HepG2 (cell line): Measurements from ENCODE around the gene SRSF3. TPM values are rescaled to one million over a fixed set of nuclear protein-coding genes. Genes with fewer than 3 reads are reported as not detected.

Experiments used
- BORCS8-MEF2B ChIP-seq: sonication (generic); formaldehyde crosslinking; IDR thresholded peaks from 2 replicates; pipeline ENCODE4 v1.8.0; 2022; ENCODE audit warnings: mild to moderate bottlenecking, missing genetic modification reagents
- FOXJ3 ChIP-seq: sonication (generic); formaldehyde crosslinking; IDR thresholded peaks from 2 replicates; pipeline ENCODE4 v1.4.0; 2020; ENCODE audit warnings: missing genetic modification reagents, mild to moderate bottlenecking, borderline replicate concordance
- KLF11 ChIP-seq: IDR thresholded peaks from 2 replicates; pipeline ENCODE4 v1.6.1; 2016; ENCODE audit warnings: missing compliant biosample characterization
- MYNN ChIP-seq: sonication (generic); formaldehyde crosslinking; IDR thresholded peaks from 2 replicates; pipeline ENCODE4 v1.4.0; 2020; ENCODE audit warnings: mild to moderate bottlenecking, low read depth, missing genetic modification reagents
- PTBP1 ChIP-seq: fragments of 200-400 bp; formaldehyde crosslinking; IDR thresholded peaks from 2 replicates; pipeline ENCODE4 v1.6.1; 2018; ENCODE audit warnings: low read length, low read depth; ENCODE audit not compliant: poor library complexity, severe bottlenecking
- SIX1 ChIP-seq: sonication (generic); formaldehyde crosslinking; IDR thresholded peaks from 2 replicates; pipeline ENCODE4 v1.4.0; 2020; ENCODE audit warnings: missing genetic modification reagents, borderline replicate concordance
- SNAI1 ChIP-seq: sonication (generic); formaldehyde crosslinking; IDR thresholded peaks from 2 replicates; pipeline ENCODE4 v1.5.0; 2020; ENCODE audit warnings: mild to moderate bottlenecking, missing genetic modification reagents, borderline replicate concordance
- TCF7 ChIP-seq: sonication (generic); IDR thresholded peaks from 2 replicates; pipeline ENCODE4 v1.6.1; 2016; ENCODE audit warnings: antibody characterized with exemption, low read depth
- TGIF2 ChIP-seq: IDR thresholded peaks from 2 replicates; pipeline ENCODE4 v1.6.1; 2016; ENCODE audit warnings: control low read depth, missing compliant biosample characterization
- YEATS4 ChIP-seq: sonication (generic); formaldehyde crosslinking; IDR thresholded peaks from 2 replicates; pipeline ENCODE4 v1.4.0; 2020; ENCODE audit warnings: missing genetic modification reagents, borderline replicate concordance
- ZBTB8A ChIP-seq: sonication (generic); formaldehyde crosslinking; IDR thresholded peaks from 2 replicates; pipeline ENCODE4 v1.4.0; 2020; ENCODE audit warnings: mild to moderate bottlenecking, low read depth, missing genetic modification reagents, borderline replicate concordance
- ZNF20 ChIP-seq: sonication (generic); formaldehyde crosslinking; IDR thresholded peaks from 2 replicates; pipeline ENCODE4 v1.4.0; 2020; ENCODE audit warnings: mild to moderate bottlenecking, moderate library complexity, missing genetic modification reagents
- ZNF232 ChIP-seq: sonication (generic); formaldehyde crosslinking; IDR thresholded peaks from 2 replicates; pipeline ENCODE4 v1.4.0; 2020; ENCODE audit warnings: missing genetic modification reagents, borderline replicate concordance
- ZNF619 ChIP-seq: sonication (generic); formaldehyde crosslinking; IDR thresholded peaks from 2 replicates; pipeline ENCODE4 v1.4.0; 2020; ENCODE audit warnings: mild to moderate bottlenecking, missing genetic modification reagents
- ZNF749 ChIP-seq: sonication (generic); formaldehyde crosslinking; IDR thresholded peaks from 2 replicates; pipeline ENCODE4 v1.8.0; 2022; ENCODE audit warnings: mild to moderate bottlenecking, missing genetic modification reagents, moderate library complexity, borderline replicate concordance
- ZNF790 ChIP-seq: sonication (generic); formaldehyde crosslinking; IDR thresholded peaks from 2 replicates; pipeline ENCODE4 v1.8.0; 2022; ENCODE audit warnings: missing genetic modification reagents, mild to moderate bottlenecking, borderline replicate concordance
- ZNF83 ChIP-seq: sonication (generic); formaldehyde crosslinking; IDR thresholded peaks from 2 replicates; pipeline ENCODE4 v1.4.0; 2020; ENCODE audit warnings: missing genetic modification reagents, mild to moderate bottlenecking, borderline replicate concordance
- polyA plus RNA-seq, 8 experiments: library from polyadenylated mRNA; depleted of rRNA in 3 of 8; stranded (reverse) in 7 of 8; unstranded in 1 of 8; fragments of >200 nt; fragmentation: Illumina TruSeq in 4 of 8; extraction: Trizol in 4 of 8; gene quantifications; 2 replicates each; pipeline versions ENCODE4 v1.2.1 to v1.2.3, GENCODE V29; 2011 to 2016; ENCODE audit warnings: low read depth in 4 of 8, missing spikeins in 1 of 8, mixed read lengths in 1 of 8; ENCODE audit not compliant: insufficient read depth in 1 of 8
- total RNA-seq, 5 experiments: library from RNA; depleted of rRNA; stranded (reverse); fragments of >200 nt; fragmentation: Illumina TruSeq; extraction: Trizol; gene quantifications; 2 replicates each; pipeline ENCODE4 v1.2.3, GENCODE V29; 2016; ENCODE audit warnings: low read depth in 1 of 5
- TF ChIP-seq, protein P1 (sequence below): sonication (generic); formaldehyde crosslinking; IDR thresholded peaks from 2 replicates; pipeline ENCODE4 v1.8.0; 2022; ENCODE audit warnings: missing genetic modification reagents, mild to moderate bottlenecking, moderate library complexity, borderline replicate concordance
- TF ChIP-seq, protein P2 (sequence below): IDR thresholded peaks from 2 replicates; pipeline ENCODE4 v1.6.1; 2018; ENCODE audit warnings: missing genetic modification reagents, mild to moderate bottlenecking, missing compliant biosample characterization
- TF ChIP-seq, protein P3 (sequence below): sonication (generic); formaldehyde crosslinking; IDR thresholded peaks from 2 replicates; pipeline ENCODE4 v1.5.0; 2020; ENCODE audit warnings: mild to moderate bottlenecking, missing genetic modification reagents, moderate library complexity
- TF ChIP-seq, protein P4 (sequence below): sonication (generic); formaldehyde crosslinking; IDR thresholded peaks from 2 replicates; pipeline ENCODE4 v1.4.0; 2020; ENCODE audit warnings: missing genetic modification reagents, borderline replicate concordance

SRSF3 gene
- total and polyA plus RNA-seq, 2 of the 13 experiments (the other 11 are each of a cell fraction or from before 2014, with no cell fraction given): 206 to 684 TPM

DNA sequence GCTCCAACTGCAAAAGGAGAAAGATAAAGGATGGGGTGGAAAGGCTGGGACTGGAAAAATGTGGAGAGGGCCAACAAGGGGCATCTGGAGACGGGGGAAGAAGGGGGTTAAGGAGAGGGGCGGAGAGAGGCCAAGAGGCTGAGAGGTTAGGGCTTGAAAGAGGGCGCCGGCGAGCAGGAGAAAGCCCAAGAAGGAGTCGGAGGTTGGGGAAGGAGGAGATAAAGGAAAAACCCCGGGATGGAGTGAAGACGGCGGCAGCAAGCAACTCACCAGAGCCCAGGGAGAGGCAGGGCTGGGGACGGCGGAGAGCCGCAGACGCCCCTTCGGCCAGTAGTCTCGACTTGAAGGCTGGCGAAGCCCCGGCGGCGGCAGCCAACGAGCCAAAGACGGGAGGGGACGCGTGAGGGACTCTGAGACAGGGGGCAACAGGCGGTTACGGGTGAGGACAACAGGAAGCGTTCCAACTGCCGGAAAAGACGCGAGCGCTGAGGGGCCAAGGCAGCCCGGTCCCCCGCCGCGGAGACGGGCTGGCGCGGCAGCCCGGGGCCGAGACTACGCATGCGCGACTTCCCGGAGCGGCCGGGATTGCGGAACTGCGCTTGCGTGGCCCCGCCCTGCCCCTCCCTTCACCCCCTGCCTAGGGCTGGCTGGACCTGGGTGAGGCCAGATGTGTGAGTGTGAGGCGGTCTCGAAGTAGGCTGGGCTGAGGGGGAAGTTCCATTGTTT, 47.1 kb upstream of the SRSF3 start, which contains the start of gene STK38 (continued):
- TF ChIP-seq ZNF232 (CRISPR knock-in tag) (peak; percentile 93; the same call in 1 of the 2 replicates), FOXJ3 (CRISPR knock-in tag) (no peak), TGIF2 (CRISPR knock-in tag) (peak; percentile 77; the same call in 1 of the 2 replicates), ZNF20 (CRISPR knock-in tag) (no peak), ZNF790 (CRISPR knock-in tag) (0 out of 2 replicates have a peak, but pooled peaks have one; percentile 80), ZNF749 (CRISPR knock-in tag) (0 out of 2 replicates have a peak, but pooled peaks have one; percentile 11), TCF7 (no peak), ZBTB8A (CRISPR knock-in tag) (no peak), MYNN (CRISPR knock-in tag) (no peak), PTBP1 (no peak), YEATS4 (CRISPR knock-in tag) (peak; percentile 79; the same call in 1 of the 2 replicates), SNAI1 (CRISPR knock-in tag) (peak; percentile 55; the same call in 1 of the 2 replicates), KLF11 (CRISPR knock-in tag) (0 out of 2 replicates have a peak, but pooled peaks have one; percentile 42), ZNF83 (CRISPR knock-in tag) (no peak), BORCS8-MEF2B (peak; percentile 80), SIX1 (no peak), ZNF619 (CRISPR knock-in tag) (no peak)
- TF ChIP-seq, protein P1, sequence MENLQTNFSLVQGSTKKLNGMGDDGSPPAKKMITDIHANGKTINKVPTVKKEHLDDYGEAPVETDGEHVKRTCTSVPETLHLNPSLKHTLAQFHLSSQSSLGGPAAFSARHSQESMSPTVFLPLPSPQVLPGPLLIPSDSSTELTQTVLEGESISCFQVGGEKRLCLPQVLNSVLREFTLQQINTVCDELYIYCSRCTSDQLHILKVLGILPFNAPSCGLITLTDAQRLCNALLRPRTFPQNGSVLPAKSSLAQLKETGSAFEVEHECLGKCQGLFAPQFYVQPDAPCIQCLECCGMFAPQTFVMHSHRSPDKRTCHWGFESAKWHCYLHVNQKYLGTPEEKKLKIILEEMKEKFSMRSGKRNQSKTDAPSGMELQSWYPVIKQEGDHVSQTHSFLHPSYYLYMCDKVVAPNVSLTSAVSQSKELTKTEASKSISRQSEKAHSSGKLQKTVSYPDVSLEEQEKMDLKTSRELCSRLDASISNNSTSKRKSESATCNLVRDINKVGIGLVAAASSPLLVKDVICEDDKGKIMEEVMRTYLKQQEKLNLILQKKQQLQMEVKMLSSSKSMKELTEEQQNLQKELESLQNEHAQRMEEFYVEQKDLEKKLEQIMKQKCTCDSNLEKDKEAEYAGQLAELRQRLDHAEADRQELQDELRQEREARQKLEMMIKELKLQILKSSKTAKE (CRISPR knock-in tag): no peak
- TF ChIP-seq, protein P2, sequence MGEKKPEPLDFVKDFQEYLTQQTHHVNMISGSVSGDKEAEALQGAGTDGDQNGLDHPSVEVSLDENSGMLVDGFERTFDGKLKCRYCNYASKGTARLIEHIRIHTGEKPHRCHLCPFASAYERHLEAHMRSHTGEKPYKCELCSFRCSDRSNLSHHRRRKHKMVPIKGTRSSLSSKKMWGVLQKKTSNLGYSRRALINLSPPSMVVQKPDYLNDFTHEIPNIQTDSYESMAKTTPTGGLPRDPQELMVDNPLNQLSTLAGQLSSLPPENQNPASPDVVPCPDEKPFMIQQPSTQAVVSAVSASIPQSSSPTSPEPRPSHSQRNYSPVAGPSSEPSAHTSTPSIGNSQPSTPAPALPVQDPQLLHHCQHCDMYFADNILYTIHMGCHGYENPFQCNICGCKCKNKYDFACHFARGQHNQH (CRISPR knock-in tag): peak; percentile 62
- TF ChIP-seq, protein P3, sequence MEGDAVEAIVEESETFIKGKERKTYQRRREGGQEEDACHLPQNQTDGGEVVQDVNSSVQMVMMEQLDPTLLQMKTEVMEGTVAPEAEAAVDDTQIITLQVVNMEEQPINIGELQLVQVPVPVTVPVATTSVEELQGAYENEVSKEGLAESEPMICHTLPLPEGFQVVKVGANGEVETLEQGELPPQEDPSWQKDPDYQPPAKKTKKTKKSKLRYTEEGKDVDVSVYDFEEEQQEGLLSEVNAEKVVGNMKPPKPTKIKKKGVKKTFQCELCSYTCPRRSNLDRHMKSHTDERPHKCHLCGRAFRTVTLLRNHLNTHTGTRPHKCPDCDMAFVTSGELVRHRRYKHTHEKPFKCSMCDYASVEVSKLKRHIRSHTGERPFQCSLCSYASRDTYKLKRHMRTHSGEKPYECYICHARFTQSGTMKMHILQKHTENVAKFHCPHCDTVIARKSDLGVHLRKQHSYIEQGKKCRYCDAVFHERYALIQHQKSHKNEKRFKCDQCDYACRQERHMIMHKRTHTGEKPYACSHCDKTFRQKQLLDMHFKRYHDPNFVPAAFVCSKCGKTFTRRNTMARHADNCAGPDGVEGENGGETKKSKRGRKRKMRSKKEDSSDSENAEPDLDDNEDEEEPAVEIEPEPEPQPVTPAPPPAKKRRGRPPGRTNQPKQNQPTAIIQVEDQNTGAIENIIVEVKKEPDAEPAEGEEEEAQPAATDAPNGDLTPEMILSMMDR (CRISPR knock-in tag): peak; percentile 58
- TF ChIP-seq, protein P4, sequence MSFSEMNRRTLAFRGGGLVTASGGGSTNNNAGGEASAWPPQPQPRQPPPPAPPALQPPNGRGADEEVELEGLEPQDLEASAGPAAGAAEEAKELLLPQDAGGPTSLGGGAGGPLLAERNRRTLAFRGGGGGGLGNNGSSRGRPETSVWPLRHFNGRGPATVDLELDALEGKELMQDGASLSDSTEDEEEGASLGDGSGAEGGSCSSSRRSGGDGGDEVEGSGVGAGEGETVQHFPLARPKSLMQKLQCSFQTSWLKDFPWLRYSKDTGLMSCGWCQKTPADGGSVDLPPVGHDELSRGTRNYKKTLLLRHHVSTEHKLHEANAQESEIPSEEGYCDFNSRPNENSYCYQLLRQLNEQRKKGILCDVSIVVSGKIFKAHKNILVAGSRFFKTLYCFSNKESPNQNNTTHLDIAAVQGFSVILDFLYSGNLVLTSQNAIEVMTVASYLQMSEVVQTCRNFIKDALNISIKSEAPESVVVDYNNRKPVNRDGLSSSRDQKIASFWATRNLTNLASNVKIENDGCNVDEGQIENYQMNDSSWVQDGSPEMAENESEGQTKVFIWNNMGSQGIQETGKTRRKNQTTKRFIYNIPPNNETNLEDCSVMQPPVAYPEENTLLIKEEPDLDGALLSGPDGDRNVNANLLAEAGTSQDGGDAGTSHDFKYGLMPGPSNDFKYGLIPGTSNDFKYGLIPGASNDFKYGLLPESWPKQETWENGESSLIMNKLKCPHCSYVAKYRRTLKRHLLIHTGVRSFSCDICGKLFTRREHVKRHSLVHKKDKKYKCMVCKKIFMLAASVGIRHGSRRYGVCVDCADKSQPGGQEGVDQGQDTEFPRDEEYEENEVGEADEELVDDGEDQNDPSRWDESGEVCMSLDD (CRISPR knock-in tag): no peak
